ENCODE data around the gene ZSCAN22. TPM values are rescaled to one million over a fixed set of nuclear protein-coding genes. Genes with fewer than 3 reads are reported as not detected.

The ZSCAN22 gene
- total and polyA plus RNA-seq, 2 of the 13 experiments (the other 11 are each of a cell fraction or from before 2014, with no cell fraction given), result 2.5 to 3.5 TPM

GRCh38 chr19:58352760-58353671 is 26.2 kb downstream of the ZSCAN22 start, which contains the start of gene A1BG (continued):
- TF ChIP-seq STAT6 (CRISPR knock-in tag; IDR thresholded peaks at IDR 0.05; ENCODE audit: borderline replicate concordance) (no peak), ONECUT2 (CRISPR knock-in tag; IDR thresholded peaks at IDR 0.05) (0 out of 2 replicates have a peak, but pooled peaks have one; percentile 57), SOX6 (IDR thresholded peaks at IDR 0.05) (no peak), SOX6 (CRISPR knock-in tag; IDR thresholded peaks at IDR 0.05) (peak; percentile 72), ARID4A (CRISPR knock-in tag; IDR thresholded peaks at IDR 0.05; ENCODE audit: borderline replicate concordance) (peak; percentile 73; the same call in 1 of the 2 replicates), PHF5A (CRISPR knock-in tag; IDR thresholded peaks at IDR 0.05; ENCODE audit: low read depth, unreplicated experiment) (no peak), MAF1 (CRISPR knock-in tag; IDR thresholded peaks at IDR 0.05; ENCODE audit: borderline replicate concordance) (0 out of 2 replicates have a peak, but pooled peaks have one; percentile 34), ZNF232 (CRISPR knock-in tag; IDR thresholded peaks at IDR 0.05; ENCODE audit: borderline replicate concordance) (0 out of 2 replicates have a peak, but pooled peaks have one; percentile 47), ARNTL (CRISPR knock-in tag; IDR thresholded peaks at IDR 0.05) (peak; percentile 35; the same call in 1 of the 2 replicates), ZNF205 (CRISPR knock-in tag; IDR thresholded peaks at IDR 0.05) (no peak), RARA (CRISPR knock-in tag; IDR thresholded peaks at IDR 0.05) (peak; percentile 92), PATZ1 (CRISPR knock-in tag; IDR thresholded peaks at IDR 0.05) (peak; percentile 95), MXD1 (CRISPR knock-in tag; IDR thresholded peaks at IDR 0.05) (0 out of 2 replicates have a peak, but pooled peaks have one; percentile 7), PHF8 (CRISPR knock-in tag; IDR thresholded peaks at IDR 0.05) (peak; percentile 35), ZNF281 (CRISPR knock-in tag; IDR thresholded peaks at IDR 0.05; ENCODE audit: borderline replicate concordance) (peak; percentile 86)
